ENCODE data around the gene SATB2. TPM values are rescaled to one million over a fixed set of nuclear protein-coding genes. Genes with fewer than 3 reads are reported as not detected.

Gene SATB2
- polyA plus RNA-seq, 6 donors from 2014 or later: not detected

DNA sequence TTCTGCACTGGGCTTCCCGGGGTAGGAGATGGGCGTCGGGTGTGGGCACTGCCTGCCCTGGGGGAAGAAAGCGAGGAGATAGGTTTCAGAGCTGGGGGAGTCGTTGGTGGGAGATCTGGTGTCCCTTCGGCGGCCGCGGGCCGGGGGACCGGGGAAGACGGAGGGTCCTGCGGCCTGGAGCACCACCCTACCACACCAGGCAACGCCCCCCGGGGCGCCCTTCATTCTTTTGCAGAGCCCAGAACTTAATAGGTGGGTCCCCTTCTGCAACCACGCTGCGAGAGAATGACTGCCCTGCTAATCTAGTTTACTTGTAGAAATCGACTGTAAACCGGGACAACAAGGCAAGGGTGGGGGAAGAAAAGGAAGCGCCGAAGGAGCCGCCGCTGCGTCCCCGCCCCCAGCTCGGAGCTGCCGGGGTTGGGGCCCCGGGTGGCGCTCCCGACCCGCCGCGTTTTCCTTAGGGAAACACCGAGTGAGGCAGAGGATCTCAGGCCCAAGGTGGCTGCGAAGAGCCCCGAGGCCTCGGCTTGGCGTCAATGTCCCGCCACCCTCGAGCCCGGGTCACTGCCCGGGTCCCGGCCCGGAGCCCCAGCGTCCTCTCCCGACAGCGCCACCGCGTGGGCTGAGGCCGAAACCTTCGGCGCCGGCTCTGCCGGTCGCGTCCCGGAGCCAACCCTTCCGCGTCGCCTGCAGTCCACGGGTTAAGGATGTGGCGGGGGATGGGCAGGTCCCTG, 5.4 kb upstream of the SATB2 start:
- Mint-ChIP-seq H3K4me3 (peak overlapping the region in 4 of 8 donors; percentile 55 to 68 (median 62)), H3K36me3 (peaks cover 12 to 17% of the 10 kb centered on the region in 2 donors), H3K27ac (peak overlapping the region in 4 of 6 donors; percentile 41 to 74 (median 60)), H3K27me3 (peaks cover 46 to 66% (median 57%) of the 10 kb centered on the region in 3 donors), H3K9me3 (peaks cover 3 to 52% (median 24%) of the 10 kb centered on the region in 7 donors), H3K4me1 (peaks cover 6 to 19% (median 10%) of the 10 kb centered on the region in 3 donors)
- no peak for DNase-seq
- ATAC-seq (ENCODE audit: low read depth in 2 of 2): peak in 1 of 2 donors; percentile 31

DNA sequence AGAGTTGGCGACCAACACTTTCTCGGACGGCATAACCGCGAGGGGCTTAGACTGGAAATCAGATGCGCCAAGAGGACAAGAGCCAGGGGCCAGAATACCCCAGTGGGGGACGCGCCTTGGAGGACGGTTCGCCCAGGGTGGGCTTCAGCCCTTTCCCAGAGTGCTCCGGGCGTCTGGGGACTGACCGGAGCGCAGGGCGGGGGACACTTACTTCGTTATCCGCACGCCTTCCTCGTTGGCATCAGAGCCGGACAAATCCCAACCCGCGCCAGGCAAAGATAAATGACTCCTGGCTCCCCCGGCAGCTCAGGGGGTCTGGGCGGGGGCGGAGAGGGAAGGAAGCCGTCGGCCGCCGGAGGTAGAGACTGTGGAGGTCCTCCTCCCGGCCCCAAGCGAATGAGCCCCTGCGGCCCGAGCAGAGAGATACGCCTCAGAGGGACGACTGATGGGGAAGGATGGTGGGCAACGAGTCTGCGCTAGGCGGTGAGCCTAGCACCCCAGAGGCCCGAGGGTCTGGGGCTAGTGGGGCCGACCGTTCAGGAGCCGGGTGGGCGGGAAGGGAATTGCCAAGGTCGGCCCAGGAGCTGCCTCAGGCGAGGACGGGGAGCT, 4.7 kb upstream of the SATB2 start:
- Mint-ChIP-seq H3K9me3 (peaks cover 3 to 45% (median 18%) of the 10 kb centered on the region in 7 donors), H3K27ac (peak overlapping the region in 2 of 6 donors; percentile 71 to 74), H3K27me3 (peaks cover 40 to 61% (median 56%) of the 10 kb centered on the region in 3 donors), H3K4me1 (peaks cover 7 to 22% (median 10%) of the 10 kb centered on the region in 3 donors), H3K36me3 (peaks cover 11 to 12% of the 10 kb centered on the region in 2 donors), H3K4me3 (peak overlapping the region in 4 of 8 donors; percentile 51 to 80 (median 64))
- DNase-seq (no peak), ATAC-seq (ENCODE audit: low read depth in 2 of 2) (no peak)

DNA sequence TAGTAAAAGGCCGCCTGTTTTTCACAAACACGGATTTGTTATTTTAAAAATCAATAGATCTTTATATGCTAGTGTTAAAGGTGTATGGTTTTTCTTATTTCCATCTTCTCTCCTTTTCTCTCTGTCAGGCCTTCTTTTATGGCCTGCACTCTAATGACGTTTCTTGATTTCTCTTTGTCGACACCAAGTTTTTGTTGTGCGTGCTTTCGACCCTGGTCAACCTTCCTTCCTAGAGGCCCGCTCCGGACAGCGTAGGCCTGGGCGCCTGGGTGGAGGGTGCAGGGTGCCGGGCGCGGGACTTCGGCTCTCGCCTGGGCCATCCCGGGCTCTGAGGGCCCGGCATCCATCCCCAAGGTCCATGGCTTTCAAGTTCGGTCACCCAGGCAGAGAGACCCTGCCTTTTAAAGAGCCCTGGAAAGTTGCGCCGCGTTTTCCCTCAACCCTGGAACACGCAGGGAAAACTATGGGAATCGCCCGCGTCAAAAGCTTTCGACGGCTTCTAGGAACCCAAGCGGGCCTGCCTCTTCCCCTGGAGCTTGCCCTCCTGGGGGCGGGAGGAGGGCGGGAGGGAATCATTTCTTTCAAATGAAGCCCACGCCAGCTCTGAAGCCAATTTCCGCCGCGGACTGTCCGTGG, 4.1 kb upstream of the SATB2 start:
- no peak for DNase-seq
- Mint-ChIP-seq H3K4me3 (peak overlapping the region in 4 of 8 donors; percentile 9 to 80 (median 20)), H3K27ac (peak overlapping the region in 3 of 6 donors; percentile 28 to 75 (median 59)), H3K4me1 (peaks cover 10 to 29% (median 14%) of the 10 kb centered on the region in 3 donors), H3K27me3 (peaks cover 40 to 61% (median 56%) of the 10 kb centered on the region in 3 donors), H3K9me3 (peaks cover 3 to 44% (median 18%) of the 10 kb centered on the region in 7 donors), H3K36me3 (peaks cover 10 to 12% of the 10 kb centered on the region in 2 donors)
- ATAC-seq (ENCODE audit: low read depth in 2 of 2): no peak

- H3K4me3 Mint-ChIP-seq: peak overlapping the region in 2 of 8 donors; percentile 44 to 80
- ATAC-seq (ENCODE audit: low read depth in 2 of 2) (no peak), DNase-seq (no peak)
- H3K36me3 Mint-ChIP-seq: peaks cover 2 to 10% of the 10 kb centered on the region in 2 donors
- H3K27ac Mint-ChIP-seq: peak overlapping the region in 2 of 6 donors; percentile 28 to 86
- peaks cover 8 to 35% (median 15%) of the 10 kb centered on the region in 3 donors for H3K4me1 Mint-ChIP-seq
- H3K9me3 Mint-ChIP-seq: peaks cover 3 to 37% (median 16%) of the 10 kb centered on the region in 7 donors
- peaks cover 36 to 60% (median 48%) of the 10 kb centered on the region in 3 donors for H3K27me3 Mint-ChIP-seq
These were observed 3.3 kb upstream of the SATB2 start for GRCh38 chr2:199460846-199461710.

DNA sequence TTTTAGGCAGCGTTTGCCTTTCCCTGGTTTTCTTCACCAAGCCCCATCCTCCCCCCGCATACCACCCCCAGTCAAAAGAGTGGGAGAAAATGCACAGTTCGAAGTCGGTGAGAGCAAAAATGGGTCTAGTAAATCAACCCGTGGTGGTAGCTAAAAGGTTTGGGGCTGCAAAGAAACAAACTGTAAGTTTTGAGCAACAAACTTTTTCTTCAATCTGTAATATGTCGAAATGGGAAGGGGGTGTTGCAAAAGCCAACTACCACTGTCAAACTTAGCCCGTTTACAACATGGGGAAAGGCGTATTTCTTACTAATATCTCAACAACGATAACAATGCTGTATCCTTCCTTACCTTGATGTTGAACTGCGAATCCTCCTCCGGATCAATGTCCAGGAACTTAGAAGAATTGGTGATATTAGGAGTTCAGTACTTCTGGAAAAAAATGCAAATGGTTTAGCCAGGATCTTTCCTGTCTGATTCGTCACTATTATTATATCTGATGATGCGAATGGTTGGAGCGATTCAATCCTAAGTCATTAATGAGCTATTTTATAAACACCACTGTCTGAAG, 2.4 kb upstream of the SATB2 start:
- Mint-ChIP-seq H3K36me3 (peaks cover 0 to 4% of the 10 kb centered on the region in 2 donors), H3K27ac (peak overlapping the region in 4 of 6 donors; percentile 30 to 86 (median 38)), H3K27me3 (peaks cover 31 to 60% (median 46%) of the 10 kb centered on the region in 3 donors), H3K9me3 (peaks cover 3 to 32% (median 15%) of the 10 kb centered on the region in 7 donors), H3K4me3 (peak overlapping the region; percentile 80 to 98 (median 91)), H3K4me1 (peaks cover 8 to 38% (median 20%) of the 10 kb centered on the region in 3 donors)
- no peak for DNase-seq
- no peak for ATAC-seq (ENCODE audit: low read depth in 2 of 2)

DNA sequence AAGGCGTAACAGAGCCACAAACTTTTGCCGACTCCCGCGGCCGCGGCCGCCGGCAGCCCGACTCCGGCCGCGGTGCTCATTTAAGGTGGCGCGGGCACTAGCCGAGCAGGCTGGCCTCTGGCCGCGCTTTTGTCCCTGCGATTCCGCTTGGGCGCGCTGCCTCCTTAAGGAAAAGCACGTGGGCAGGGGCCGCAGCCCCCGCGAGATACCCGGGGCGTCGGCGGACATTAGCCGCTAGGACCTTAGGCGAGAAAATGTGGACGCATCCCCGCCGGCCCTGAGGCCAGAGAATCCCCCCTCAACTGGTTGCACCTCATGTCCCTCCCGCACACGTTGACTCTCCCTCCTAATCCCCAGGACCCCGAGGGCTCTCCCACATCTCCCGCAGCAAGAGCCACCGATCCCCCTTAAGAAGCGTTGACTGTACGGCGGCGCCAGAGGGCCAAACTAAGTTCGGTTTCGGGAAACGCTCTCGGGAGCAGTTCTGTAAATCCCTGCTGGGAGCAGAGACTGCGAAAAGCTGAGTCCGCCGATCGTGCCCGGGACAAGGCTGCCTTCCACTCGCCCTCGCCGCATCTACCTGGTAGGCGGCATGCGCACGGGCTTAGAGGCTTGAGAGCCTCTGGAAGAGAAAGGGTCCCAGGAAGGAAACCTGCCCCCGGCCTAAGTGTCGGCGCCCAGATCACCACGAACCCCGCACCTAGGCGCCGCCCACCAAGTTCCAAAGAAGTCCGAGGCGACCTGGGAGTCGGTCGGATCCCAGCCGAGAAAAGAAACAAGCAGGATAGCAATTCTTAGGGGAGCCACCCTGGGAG, 1.8 kb upstream of the SATB2 start:
- peak; percentile 24 for ATAC-seq (ENCODE audit: low read depth in 2 of 2)
- H3K36me3 Mint-ChIP-seq: no peaks in the 10 kb centered on the region
- H3K27ac Mint-ChIP-seq: peak overlapping the region in 5 of 6 donors; percentile 31 to 97 (median 46)
- H3K27me3 Mint-ChIP-seq: peaks cover 29 to 57% (median 47%) of the 10 kb centered on the region in 3 donors
- peak overlapping the region; percentile 80 to 98 (median 91) for H3K4me3 Mint-ChIP-seq
- peaks cover 0 to 28% (median 12%) of the 10 kb centered on the region in 7 donors for H3K9me3 Mint-ChIP-seq
- peaks cover 8 to 33% (median 21%) of the 10 kb centered on the region in 3 donors for H3K4me1 Mint-ChIP-seq
- DNase-seq: no peak

- H3K4me3 Mint-ChIP-seq: peak overlapping the region; percentile 62 to 98 (median 82)
- no peak overlapping the region for H3K27ac Mint-ChIP-seq
- H3K4me1 Mint-ChIP-seq: peaks cover 8 to 33% (median 21%) of the 10 kb centered on the region in 3 donors
These were observed 1.1 kb upstream of the SATB2 start for GRCh38 chr2:199458806-199459285.

GRCh38 chr2:199458009-199458805, 468 bp upstream of the SATB2 start:
- DNase-seq (no peak), ATAC-seq (ENCODE audit: low read depth in 2 of 2) (peak; percentile 15 to 27)
- Mint-ChIP-seq H3K4me3 (peak overlapping the region; percentile 67 to 85 (median 79)), H3K36me3 (no peaks in the 10 kb centered on the region), H3K27ac (peak overlapping the region in 1 of 6 donors; percentile 29), H3K9me3 (peaks cover 0 to 28% (median 12%) of the 10 kb centered on the region in 7 donors), H3K4me1 (peaks cover 8 to 33% (median 21%) of the 10 kb centered on the region in 3 donors), H3K27me3 (peaks cover 29 to 57% (median 50%) of the 10 kb centered on the region in 3 donors)

More at GRCh38 chr2:199458806-199459285, 1.1 kb upstream of the SATB2 start:
- peaks cover 29 to 57% (median 50%) of the 10 kb centered on the region in 3 donors for H3K27me3 Mint-ChIP-seq
- H3K9me3 Mint-ChIP-seq: peaks cover 0 to 28% (median 12%) of the 10 kb centered on the region in 7 donors
- no peaks in the 10 kb centered on the region for H3K36me3 Mint-ChIP-seq
- ATAC-seq (ENCODE audit: low read depth in 2 of 2): peak; percentile 26 to 32
- no peak for DNase-seq

DNA sequence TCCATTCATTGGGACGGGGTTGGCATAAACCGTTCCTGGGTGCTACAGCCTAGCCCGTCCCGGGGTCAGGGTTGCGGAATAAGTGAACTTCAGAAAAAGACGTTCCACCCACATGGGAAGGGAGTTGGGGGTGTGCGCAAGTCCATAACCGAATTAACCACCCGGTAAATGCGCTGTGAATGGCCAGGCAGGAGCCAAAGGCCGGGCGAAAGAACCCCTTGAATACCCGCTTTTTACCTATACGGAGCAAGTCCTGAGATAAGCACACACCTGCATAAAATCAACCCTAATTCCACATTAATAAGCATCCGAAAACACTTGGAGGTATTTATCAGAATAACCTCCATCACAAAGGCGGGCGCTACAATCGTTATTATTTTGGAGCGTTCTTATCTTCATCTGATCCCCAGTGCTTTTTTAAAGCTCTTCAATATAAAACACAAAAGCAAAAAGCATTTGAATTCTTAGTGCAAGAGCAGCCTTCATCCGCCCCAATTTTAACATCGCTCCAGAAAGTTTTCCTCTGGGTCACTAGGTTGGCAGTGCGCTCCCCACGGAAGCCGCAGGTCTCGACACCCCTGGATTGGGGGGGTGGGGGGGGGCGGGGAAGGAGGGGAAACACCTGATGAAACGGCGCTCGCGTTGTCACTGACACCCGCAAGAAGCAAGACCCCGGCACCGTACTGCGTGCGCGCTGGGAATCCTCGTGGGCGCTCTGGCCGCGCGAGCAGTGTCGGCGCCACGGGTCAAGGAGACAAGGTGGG, 1.2 kb downstream of the SATB2 start:
- H3K4me3 Mint-ChIP-seq: peak overlapping the region; percentile 73 to 86 (median 82)
- no peak for DNase-seq
- H3K9me3 Mint-ChIP-seq: peaks cover 0 to 19% (median 10%) of the 10 kb centered on the region in 7 donors
- no peaks in the 10 kb centered on the region for H3K36me3 Mint-ChIP-seq
- H3K4me1 Mint-ChIP-seq: peaks cover 8 to 33% (median 21%) of the 10 kb centered on the region in 3 donors
- H3K27me3 Mint-ChIP-seq: peaks cover 37 to 54% (median 53%) of the 10 kb centered on the region in 3 donors
- peak overlapping the region in 1 of 6 donors; percentile 49 for H3K27ac Mint-ChIP-seq
- ATAC-seq (ENCODE audit: low read depth in 2 of 2): no peak
